Measurements from ENCODE around the gene EDN1. TPM values are rescaled to one million over a fixed set of nuclear protein-coding genes. Genes with fewer than 3 reads are reported as not detected.

Gene EDN1
- total and polyA plus RNA-seq, 12 donors = 0.18 to 7.9 (median 1.6) TPM

DNA sequence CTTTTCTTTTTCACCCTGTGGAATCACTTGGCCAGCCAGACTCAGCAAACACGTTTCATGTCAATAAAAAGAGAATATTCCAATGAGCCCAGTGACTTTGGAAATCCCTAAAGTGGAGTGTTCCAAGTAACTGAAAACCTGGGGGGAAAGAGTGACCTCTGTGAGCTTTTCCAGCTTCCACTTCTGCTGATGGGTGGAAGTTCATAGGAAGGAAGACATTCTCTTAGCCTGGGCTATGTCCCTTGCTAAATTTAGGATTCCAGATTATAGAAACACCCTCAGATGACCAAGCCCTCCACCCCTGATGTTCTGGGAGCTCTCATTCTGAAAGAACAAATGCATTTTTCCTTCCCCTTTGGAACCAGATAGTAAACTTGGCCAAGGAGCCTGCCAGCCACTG, 44.8 kb upstream of the EDN1 start:
- H3K9me3 ChIP-seq (replicated peaks in 1 of 3) = no peaks in the 10 kb centered on the region
- TF ChIP-seq, protein P1, sequence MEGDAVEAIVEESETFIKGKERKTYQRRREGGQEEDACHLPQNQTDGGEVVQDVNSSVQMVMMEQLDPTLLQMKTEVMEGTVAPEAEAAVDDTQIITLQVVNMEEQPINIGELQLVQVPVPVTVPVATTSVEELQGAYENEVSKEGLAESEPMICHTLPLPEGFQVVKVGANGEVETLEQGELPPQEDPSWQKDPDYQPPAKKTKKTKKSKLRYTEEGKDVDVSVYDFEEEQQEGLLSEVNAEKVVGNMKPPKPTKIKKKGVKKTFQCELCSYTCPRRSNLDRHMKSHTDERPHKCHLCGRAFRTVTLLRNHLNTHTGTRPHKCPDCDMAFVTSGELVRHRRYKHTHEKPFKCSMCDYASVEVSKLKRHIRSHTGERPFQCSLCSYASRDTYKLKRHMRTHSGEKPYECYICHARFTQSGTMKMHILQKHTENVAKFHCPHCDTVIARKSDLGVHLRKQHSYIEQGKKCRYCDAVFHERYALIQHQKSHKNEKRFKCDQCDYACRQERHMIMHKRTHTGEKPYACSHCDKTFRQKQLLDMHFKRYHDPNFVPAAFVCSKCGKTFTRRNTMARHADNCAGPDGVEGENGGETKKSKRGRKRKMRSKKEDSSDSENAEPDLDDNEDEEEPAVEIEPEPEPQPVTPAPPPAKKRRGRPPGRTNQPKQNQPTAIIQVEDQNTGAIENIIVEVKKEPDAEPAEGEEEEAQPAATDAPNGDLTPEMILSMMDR (IDR thresholded peaks at IDR 0.05) = no peak
- no peak for TF ChIP-seq POLR2A (IDR thresholded peaks at IDR 0.05)
- DNase-seq = no peak
- H3K27ac ChIP-seq = no peak overlapping the region
- peaks cover 0 to 9% of the 10 kb centered on the region in 2 donors for H3K4me1 ChIP-seq (replicated peaks in 1 of 2)
- no peaks in the 10 kb centered on the region for H3K27me3 ChIP-seq
- H3K36me3 ChIP-seq (replicated peaks in 1 of 2) = no peaks in the 10 kb centered on the region
- no peak overlapping the region for H3K4me3 ChIP-seq
- intact Hi-C loops (cut with DNase I) = no loop called here
- 85 to 95% (median 90%) methylated on average over 1 of the region's 1 CpG for WGBS, 4 donors

DNA sequence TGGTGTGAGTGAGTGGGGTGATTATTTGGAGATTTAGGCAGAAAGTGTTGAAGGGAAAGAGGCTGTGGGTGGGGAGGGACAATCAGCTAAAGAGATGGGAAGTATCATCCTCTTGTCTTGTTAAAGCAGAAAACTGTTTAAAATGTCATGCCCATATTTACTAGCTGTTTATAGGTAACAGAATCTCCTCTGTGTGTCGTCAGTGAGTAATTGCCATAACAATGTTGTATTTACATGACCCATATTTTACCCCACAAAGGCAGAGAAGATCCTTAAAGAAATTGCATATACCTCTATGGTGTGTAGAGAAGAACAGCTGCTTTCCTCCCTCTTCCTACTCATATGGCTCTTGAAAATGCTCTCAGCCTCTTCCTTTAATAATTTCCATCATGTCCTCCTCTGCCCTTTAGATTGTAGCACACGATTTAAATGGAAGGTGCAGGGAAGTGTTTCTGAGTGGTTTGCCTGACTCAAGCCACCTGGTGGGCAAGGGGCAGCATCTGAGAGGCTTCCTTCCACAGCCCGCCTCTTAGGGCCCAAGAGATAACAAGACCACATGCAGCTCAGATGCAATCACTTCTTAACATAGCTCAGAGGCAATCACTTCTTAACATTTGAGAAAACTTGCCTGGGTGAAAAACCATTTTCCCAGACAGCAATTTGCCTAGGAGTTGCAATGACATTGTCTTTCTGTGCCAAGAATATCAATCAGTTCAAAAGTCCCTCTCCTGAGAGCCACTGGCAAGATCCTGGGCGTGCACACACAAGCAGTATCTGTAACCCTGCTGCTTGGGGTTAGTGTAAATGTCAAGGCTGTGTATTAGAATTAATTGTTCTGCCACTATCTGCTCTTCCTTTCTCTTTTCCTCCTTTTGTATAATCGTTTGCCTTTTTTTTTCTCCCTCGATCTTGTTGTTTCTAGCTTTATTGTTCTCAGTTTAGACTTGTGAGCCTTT, 44.1 kb upstream of the EDN1 start:
- H3K27ac ChIP-seq = no peak overlapping the region
- 42 to 48% (median 45%) methylated on average over 6 of the region's 6 CpGs for WGBS, 4 donors
- no peaks in the 10 kb centered on the region for H3K9me3 ChIP-seq (replicated peaks in 1 of 3)
- TF ChIP-seq, protein P1 (IDR thresholded peaks at IDR 0.05) = no peak
- no peak for TF ChIP-seq POLR2A (IDR thresholded peaks at IDR 0.05)
- no peaks in the 10 kb centered on the region for H3K27me3 ChIP-seq
- H3K36me3 ChIP-seq (replicated peaks in 1 of 2) = no peaks in the 10 kb centered on the region
- DNase-seq = peak in 3 of 7 donors; percentile 16 to 46 (median 34)
- H3K4me3 ChIP-seq = no peak overlapping the region
- peaks cover 0 to 9% of the 10 kb centered on the region in 2 donors for H3K4me1 ChIP-seq (replicated peaks in 1 of 2)
- intact Hi-C loops (cut with DNase I) = no loop called here

DNA sequence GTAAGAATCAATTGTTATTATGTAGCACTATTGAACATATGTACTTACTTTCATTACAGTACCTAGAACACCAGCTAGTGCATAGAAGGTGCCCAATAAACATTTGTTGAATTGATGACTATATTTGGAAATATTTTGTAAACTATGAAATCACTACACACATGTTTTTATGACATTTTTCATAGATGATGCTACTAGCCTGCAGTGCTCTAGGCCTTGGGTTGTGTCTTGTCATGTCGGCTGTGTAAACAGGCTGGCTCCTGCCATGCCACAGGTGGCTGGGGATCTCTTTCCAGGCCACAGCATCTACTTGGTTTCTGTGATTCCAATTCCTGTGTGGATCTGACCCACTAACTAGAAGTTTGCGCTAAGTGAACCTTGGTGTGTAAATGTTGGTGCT, 43.3 kb upstream of the EDN1 start:
- Histone ChIP-seq H3K9me3 (replicated peaks in 1 of 3) (no peaks in the 10 kb centered on the region), H3K36me3 (replicated peaks in 1 of 2) (no peaks in the 10 kb centered on the region), H3K4me1 (replicated peaks in 1 of 2) (peaks cover 0 to 9% of the 10 kb centered on the region in 2 donors), H3K4me3 (no peak overlapping the region), H3K27ac (no peak overlapping the region), H3K27me3 (no peaks in the 10 kb centered on the region)
- 96 to 100% (median 98%) methylated on average over 2 of the region's 2 CpGs for WGBS, 4 donors
- intact Hi-C loops (cut with DNase I) = no loop called here
- no peak for TF ChIP-seq POLR2A (IDR thresholded peaks at IDR 0.05)
- TF ChIP-seq, protein P1 (IDR thresholded peaks at IDR 0.05) = no peak
- no peak for DNase-seq

DNA sequence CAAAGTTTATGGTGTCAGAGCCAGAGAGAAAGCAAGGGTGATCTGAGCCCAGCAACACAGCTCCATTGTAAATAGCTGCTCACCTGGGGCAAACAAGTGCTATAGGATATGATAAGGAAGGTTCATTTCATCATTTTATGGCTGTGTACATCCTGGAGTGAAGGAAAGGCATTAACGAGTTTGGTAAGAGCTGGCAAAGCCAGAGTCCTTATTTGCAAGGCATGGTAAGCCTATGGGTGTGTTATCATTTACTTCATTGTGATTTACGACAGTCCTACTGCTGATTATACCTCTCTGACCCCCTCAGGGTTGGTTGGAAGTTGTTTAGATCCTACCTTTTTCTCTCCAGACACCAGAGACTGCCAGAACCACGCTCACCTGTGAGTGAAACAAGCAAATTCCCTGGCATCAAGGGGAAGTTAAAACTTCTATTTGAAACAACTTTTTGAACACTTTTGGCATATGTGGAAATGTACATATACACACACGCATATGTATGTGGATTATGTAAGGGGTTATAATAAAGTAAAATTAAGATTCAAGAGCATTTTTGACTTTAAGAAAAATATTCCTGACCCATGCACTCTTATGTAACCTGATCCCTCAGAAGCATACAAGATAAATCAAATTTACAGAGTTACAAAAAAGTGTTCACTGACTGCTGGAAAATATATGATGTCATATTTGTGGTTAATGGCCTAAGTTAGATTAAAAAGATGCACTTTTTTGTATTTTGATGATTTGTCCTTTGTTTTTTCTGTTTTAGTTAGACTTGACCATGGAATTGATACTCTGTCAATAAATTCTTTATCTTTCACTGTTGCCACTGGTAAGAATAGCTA, 40.4 kb upstream of the EDN1 start:
- H3K27me3 ChIP-seq = no peaks in the 10 kb centered on the region
- no peak for TF ChIP-seq POLR2A (IDR thresholded peaks at IDR 0.05)
- TF ChIP-seq, protein P1 (IDR thresholded peaks at IDR 0.05) = no peak
- peaks cover 0 to 9% of the 10 kb centered on the region in 2 donors for H3K4me1 ChIP-seq (replicated peaks in 1 of 2)
- 83 to 89% (median 86%) methylated on average over 4 of the region's 4 CpGs for WGBS, 4 donors
- H3K9me3 ChIP-seq (replicated peaks in 1 of 3) = no peaks in the 10 kb centered on the region
- H3K36me3 ChIP-seq (replicated peaks in 1 of 2) = no peaks in the 10 kb centered on the region
- no peak overlapping the region for H3K4me3 ChIP-seq
- intact Hi-C loops (cut with DNase I) = no loop called here
- DNase-seq = no peak
- H3K27ac ChIP-seq = no peak overlapping the region

Data from adrenal gland (tissue), 12 donors.